Activated CD8-positive, alpha-beta memory T cell treated with anti-CD3 and anti-CD28 coated beads, Interleukin-2, amount 50 U/mL, for 24 hours (primary cell): Measurements from ENCODE around the gene FOXA3.
A peak's percentile ranks its signal among the peaks of the same experiment; 100 is the strongest.
"Not testable (repeated sequence)": the region's sequence is repeated elsewhere in the genome, so short reads cannot be mapped to it uniquely, and the experiment has no call there.

ENCODE experiments used
- DNase-seq: peaks from one replicate; pipeline ENCODE4 v3.0.0-alpha.2; 2020; ENCODE audit errors: extremely low read depth

Gene FOXA3

DNA sequence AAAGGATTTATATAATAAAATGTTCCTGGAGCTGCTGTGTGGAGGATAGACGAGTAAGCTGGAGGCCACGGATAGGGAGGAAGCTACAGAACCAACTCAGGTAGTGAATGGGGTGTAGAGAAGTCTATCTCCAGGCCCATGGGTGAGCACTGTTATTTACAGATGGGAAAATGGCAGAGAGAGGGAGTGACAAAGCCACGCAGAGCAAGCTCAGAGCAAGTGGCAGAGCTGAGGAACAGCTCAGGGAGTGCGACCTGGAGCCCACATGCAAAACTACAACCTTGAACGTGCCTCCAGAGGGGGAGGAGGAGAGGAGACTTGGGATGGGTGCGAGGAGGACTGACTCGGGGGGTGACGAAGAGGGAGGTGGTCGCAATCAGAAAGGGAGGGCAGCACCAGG, 35.6 kb upstream of the FOXA3 start:
- DNase-seq, result no peak

GRCh38 chr19:45828945-45829344, 35.2 kb upstream of the FOXA3 start:
- no peak for DNase-seq

DNA sequence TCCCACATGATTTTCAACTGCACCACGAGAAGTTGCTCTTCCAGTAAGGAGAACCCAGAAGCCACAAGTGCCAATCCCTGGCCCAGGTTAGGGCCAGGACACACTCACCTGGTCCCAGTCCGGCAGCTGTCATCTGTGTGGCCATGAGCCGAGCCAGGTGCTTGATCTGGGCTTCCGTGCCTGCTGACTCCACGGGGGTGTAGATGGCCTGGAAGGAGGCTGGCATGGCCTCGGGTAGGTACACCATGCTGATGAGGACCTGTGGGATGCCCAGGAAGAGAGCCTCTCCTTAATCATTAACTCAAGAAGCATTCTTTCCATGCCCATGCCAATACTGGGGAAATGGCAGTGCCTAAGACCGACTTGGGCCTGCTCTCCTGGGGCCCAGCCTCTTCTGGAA, 29.2 kb upstream of the FOXA3 start:
- DNase-seq, result no peak

GRCh38 chr19:45842198-45842597, 21.9 kb upstream of the FOXA3 start:
- no peak for DNase-seq

GRCh38 chr19:45847663-45848062, 16.5 kb upstream of the FOXA3 start:
- DNase-seq, result no peak

GRCh38 chr19:45848922-45849321, 15.2 kb upstream of the FOXA3 start:
- DNase-seq, result no peak

GRCh38 chr19:45852145-45852750, 11.9 kb upstream of the FOXA3 start:
- DNase-seq, result no peak

GRCh38 chr19:45852983-45853382, 11.1 kb upstream of the FOXA3 start:
- no peak for DNase-seq

GRCh38 chr19:45854167-45854778, 9.9 kb upstream of the FOXA3 start:
- DNase-seq, result no peak

DNA sequence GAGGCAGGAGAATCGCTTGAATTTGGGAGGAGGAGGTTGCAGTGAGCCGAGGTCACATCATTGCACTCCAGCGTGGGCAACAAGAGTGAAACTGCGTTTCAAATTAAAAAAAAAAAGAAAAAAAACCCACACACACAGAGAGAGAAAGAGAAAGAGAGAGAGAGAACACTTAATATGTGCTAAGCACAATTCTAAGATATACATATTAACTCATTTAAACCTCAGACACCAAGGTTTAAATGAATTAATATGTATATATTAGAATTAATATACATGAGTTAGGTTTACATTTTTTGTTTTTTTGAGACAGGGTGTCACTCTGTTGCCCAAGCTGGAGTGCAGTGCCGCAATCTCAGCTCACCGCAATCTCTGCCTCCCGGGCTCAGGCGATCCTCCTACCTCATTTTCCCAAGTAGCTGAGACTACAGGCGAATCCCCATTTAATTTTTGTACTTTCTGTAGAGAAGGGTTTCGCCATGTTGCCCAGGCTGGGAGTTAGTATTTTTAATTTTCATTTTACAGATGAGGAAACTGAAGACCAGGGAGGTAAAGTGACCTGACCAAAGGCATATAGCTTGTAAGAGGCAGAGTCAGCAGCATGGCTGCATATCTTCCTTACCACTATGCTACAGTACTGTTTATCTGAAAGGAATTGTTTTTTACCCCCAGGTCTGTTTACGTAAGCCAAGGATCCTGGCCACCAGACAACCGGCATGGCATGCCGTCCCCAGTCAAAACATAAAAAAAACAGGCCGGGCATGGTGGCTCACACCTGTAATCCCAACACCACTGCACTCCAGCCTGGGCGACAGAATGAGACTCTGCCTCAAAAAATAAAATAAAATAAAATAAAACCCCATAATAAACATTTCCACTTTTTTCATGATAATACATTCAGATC, 3.5 kb upstream of the FOXA3 start:
- DNase-seq, result no peak

DNA sequence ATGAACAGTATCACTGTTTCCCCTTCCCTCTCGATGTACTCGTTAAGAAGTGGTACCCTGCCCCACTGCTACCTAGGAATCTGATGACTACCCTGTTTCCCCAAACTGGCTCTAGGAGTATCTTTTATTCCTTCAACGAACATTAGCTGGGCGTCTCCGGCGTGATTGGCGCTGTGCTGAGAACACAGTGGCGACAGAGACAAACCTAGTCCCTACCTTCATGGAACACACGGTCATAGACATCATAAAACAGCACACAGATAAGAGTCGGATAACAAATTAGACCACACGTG, 1.9 kb upstream of the FOXA3 start:
- DNase-seq, result no peak

GRCh38 chr19:45862564-45863334, 1.4 kb upstream of the FOXA3 start, which contains the start of gene SYMPK:
SYMPK (minus strand) TSS chr19:45863147; CDS start chr19:45854495, 8,652 bp downstream.
- DNase-seq, result peak; percentile 94

GRCh38 chr19:45863335-45863839, 739 bp upstream of the FOXA3 start:
- no peak for DNase-seq

DNA sequence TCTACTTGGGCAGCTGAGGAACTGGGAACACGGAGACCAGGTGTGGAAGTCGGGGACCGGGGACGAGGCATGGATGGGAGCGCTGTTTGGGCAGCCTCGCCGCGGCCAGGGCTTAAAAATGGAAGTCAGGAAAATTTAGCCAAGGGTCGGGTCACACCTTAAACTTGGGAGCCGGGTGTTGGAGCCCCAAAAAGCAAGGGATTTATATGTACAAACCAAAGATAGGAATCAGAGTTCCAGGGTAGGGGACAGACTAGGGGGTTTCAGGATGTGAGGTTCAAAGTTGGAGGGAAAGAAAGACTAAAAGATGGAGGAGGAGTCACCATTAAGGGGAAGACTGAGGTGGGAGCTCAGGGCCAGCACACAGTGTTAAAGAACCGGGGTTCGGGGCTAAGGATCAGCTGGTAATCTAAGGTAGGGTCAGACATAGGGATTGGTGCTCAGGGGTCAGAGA, 530 bp downstream of the FOXA3 start:
- no peak for DNase-seq

GRCh38 chr19:45865269-45865948, 1.3 kb downstream of the FOXA3 start:
- DNase-seq, result no peak

DNA sequence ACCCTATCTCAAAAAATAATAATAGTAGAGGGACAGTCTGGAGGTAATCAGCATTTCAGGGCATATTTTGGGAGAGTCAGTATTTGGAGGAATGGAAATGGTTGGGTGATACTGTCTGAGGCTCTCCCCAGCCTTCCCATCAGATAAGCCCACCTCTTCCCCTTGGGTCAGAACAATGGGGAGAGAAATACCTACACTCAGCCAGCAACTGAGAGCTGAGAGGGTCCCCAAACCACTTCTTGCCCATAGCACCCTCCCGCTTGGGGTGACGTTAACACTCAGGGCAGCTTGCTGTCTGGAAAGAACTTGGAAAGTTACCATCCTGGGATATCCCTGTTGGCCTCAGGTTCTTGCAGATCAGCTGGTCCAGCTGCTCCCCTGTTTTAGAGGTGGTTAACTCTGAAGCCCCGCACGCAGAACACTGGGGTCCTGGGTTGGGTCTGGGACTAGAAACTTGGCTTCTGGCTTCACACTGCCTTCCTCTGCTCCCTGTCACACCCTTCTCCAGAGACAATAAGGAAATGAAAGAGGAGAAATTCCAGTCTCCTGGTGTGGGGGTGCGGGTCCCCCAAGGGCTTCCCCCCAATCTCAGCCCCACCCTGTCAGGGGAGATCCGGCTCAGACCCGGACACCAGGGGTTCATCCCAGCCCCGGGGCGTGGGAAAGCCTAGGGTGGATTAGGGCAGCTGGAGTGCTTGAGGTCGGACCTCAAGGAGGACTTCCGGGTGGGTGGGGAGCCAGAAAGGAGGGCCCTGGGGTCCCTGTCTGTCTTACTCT, 2.5 kb downstream of the FOXA3 start:
- no peak for DNase-seq

GRCh38 chr19:45867241-45867640, 3.1 kb downstream of the FOXA3 start:
- not testable (repeated sequence) for DNase-seq

DNA sequence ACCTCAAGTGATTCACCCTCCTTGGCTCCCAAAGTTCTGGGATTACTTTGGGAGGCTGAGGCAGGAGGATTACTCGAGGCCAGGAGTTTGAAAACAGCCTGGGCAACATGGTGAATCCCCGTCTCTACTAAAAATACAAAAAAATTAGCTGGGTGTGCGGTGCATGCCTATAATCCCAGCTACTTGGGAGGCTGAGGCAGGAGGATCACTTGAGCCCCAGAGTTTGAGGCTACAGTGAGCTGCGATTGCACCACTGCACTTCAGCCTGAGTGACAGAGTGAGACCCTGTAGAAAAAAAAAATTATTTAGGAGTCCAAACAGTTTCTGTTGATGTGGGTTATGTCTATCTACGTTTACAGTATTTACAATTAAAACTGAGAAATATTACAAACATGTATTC, 6.7 kb downstream of the FOXA3 start:
- no peak for DNase-seq

DNA sequence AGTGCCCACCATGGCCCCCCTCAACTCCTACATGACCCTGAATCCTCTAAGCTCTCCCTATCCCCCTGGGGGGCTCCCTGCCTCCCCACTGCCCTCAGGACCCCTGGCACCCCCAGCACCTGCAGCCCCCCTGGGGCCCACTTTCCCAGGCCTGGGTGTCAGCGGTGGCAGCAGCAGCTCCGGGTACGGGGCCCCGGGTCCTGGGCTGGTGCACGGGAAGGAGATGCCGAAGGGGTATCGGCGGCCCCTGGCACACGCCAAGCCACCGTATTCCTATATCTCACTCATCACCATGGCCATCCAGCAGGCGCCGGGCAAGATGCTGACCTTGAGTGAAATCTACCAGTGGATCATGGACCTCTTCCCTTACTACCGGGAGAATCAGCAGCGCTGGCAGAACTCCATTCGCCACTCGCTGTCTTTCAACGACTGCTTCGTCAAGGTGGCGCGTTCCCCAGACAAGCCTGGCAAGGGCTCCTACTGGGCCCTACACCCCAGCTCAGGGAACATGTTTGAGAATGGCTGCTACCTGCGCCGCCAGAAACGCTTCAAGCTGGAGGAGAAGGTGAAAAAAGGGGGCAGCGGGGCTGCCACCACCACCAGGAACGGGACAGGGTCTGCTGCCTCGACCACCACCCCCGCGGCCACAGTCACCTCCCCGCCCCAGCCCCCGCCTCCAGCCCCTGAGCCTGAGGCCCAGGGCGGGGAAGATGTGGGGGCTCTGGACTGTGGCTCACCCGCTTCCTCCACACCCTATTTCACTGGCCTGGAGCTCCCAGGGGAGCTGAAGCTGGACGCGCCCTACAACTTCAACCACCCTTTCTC, 8.2 kb downstream of the FOXA3 start:
- DNase-seq, result no peak
